H1 (cell line): ENCODE results near the gene FAT2. TPM values are rescaled to one million over a fixed set of nuclear protein-coding genes. Genes with fewer than 3 reads are reported as not detected.

Source experiments
- CHD1 ChIP-seq: IDR thresholded peaks from 2 replicates; pipeline ENCODE4 v1.6.1; 2012; ENCODE audit warnings: low read depth, low read length, improper control_type of control experiment
- FOSL1 ChIP-seq: IDR thresholded peaks from 2 replicates; pipeline ENCODE4 v1.6.1; 2011; ENCODE audit warnings: mild to moderate bottlenecking, low read depth, low read length, moderate library complexity; ENCODE audit not compliant: insufficient read depth
- GTF2F1 ChIP-seq: IDR thresholded peaks from 2 replicates; pipeline ENCODE4 v1.6.1; 2012; ENCODE audit warnings: low read depth, low read length, improper control_type of control experiment, borderline replicate concordance
- SIRT6 ChIP-seq: IDR thresholded peaks from one replicate; pipeline ENCODE4 v1.7.1; 2012; ENCODE audit warnings: low read length, inconsistent platforms
- SIX5 ChIP-seq: IDR thresholded peaks from 2 replicates; pipeline ENCODE4 v1.6.1; 2011; ENCODE audit warnings: mild to moderate bottlenecking, low read depth, low read length
- USF2 ChIP-seq: IDR thresholded peaks from 2 replicates; pipeline ENCODE4 v1.6.1; 2011; ENCODE audit warnings: low read length, improper control_type of control experiment
- ZNF274 ChIP-seq: IDR thresholded peaks from 2 replicates; pipeline ENCODE4 v1.7.0; 2012; ENCODE audit warnings: low read length, borderline replicate concordance; ENCODE audit errors: extremely low read depth
- polyA plus RNA-seq, 7 experiments: library from polyadenylated mRNA; depleted of rRNA in 3 of 7; stranded (reverse) in 5 of 7; unstranded in 2 of 7; fragments of >200 nt in 5 of 7; fragments of 200-250 nt in 2 of 7; gene quantifications; 1 replicate in 5 of 7; 2 replicates in 1 of 7; 4 replicates in 1 of 7; pipeline versions ENCODE4 v1.2.1 to v1.2.3, GENCODE V29; 2011 to 2013; ENCODE audit warnings: missing spikeins in 2 of 7, mixed read lengths in 2 of 7
- total RNA-seq: library from RNA; stranded (reverse); fragmentation: NEBNext Ultra II Directional; extraction: Animal tissue kit (Norgen Biotek cat#: 25700); gene quantifications from 2 replicates; pipeline ENCODE4 v1.2.1, GENCODE V29; 2021
- TF ChIP-seq, protein P1 (sequence below), 3 experiments: IDR thresholded peaks; 1 replicate in 2 of 3; 2 replicates in 1 of 3; pipeline versions ENCODE4 v1.5.1 to v1.6.1; 2011; ENCODE audit warnings: low read length in 3 of 3, mild to moderate bottlenecking in 3 of 3, inconsistent platforms in 2 of 3, low read depth in 1 of 3, moderate library complexity in 1 of 3; ENCODE audit not compliant: insufficient read depth in 1 of 3; ENCODE audit errors: control extremely low read depth in 1 of 3

FAT2 gene
- total and polyA plus RNA-seq, 2 of the 8 experiments (the other 6 are each of a cell fraction or from before 2014, with no cell fraction given): 0.12 to 0.30 TPM

- TF ChIP-seq, protein P1, sequence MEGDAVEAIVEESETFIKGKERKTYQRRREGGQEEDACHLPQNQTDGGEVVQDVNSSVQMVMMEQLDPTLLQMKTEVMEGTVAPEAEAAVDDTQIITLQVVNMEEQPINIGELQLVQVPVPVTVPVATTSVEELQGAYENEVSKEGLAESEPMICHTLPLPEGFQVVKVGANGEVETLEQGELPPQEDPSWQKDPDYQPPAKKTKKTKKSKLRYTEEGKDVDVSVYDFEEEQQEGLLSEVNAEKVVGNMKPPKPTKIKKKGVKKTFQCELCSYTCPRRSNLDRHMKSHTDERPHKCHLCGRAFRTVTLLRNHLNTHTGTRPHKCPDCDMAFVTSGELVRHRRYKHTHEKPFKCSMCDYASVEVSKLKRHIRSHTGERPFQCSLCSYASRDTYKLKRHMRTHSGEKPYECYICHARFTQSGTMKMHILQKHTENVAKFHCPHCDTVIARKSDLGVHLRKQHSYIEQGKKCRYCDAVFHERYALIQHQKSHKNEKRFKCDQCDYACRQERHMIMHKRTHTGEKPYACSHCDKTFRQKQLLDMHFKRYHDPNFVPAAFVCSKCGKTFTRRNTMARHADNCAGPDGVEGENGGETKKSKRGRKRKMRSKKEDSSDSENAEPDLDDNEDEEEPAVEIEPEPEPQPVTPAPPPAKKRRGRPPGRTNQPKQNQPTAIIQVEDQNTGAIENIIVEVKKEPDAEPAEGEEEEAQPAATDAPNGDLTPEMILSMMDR (IDR thresholded peaks at IDR 0.05; ENCODE audit: control extremely low read depth in 1 of 3, insufficient read depth in 1 of 3, low read depth in 1 of 3, low read length in 3 of 3): no peak
- no peak for TF ChIP-seq SIX5
- TF ChIP-seq CHD1: no peak
- no peak for TF ChIP-seq FOSL1
- TF ChIP-seq GTF2F1: no peak
- TF ChIP-seq SIRT6: no peak
- TF ChIP-seq ZNF274: no peak
- no peak for TF ChIP-seq USF2
Observed at GRCh38 chr5:151591144-151591819, at the start of gene FAT2 (continued).
